HL-60 (cell line): ENCODE data around the gene INSIG1.

Experiments
- DNase-seq, 2 experiments: peaks; one replicate each; pipeline ENCODE4 v3.0.0-alpha.2; 2010 to 2020; ENCODE audit warnings: low read depth in 1 of 2, low spot score in 1 of 2
- H3K27ac ChIP-seq: fragments of 250-450 bp; sonication (Bioruptor Pico); replicated peaks from 2 replicates; pipeline ENCODE4 v1.5.1; 2020; ENCODE audit warnings: mild to moderate bottlenecking, moderate library complexity
- H3K27me3 ChIP-seq: fragments of 250-450 bp; sonication (Bioruptor Pico); 2 replicates; pipeline ENCODE4 v1.5.1; 2021; ENCODE audit warnings: mild to moderate bottlenecking, moderate library complexity; ENCODE audit not compliant: insufficient read depth, poor library complexity, severe bottlenecking
- H3K4me3 ChIP-seq: replicated peaks from 2 replicates; pipeline ENCODE4 v1.5.1; 2011; ENCODE audit warnings: mild to moderate bottlenecking, control low read depth, low read length; ENCODE audit not compliant: insufficient read depth
- CTCF ChIP-seq: IDR thresholded peaks from one replicate; pipeline ENCODE4 v1.5.1; 2011; ENCODE audit warnings: low read length, control low read depth, inconsistent platforms; ENCODE audit not compliant: insufficient read depth
- GABPA ChIP-seq: IDR thresholded peaks from 2 replicates; pipeline ENCODE4 v1.6.1; 2012; ENCODE audit warnings: low read depth
- POLR2AphosphoS5 ChIP-seq: IDR thresholded peaks from 2 replicates; pipeline ENCODE4 v1.6.1; 2012; ENCODE audit warnings: low read depth
- SPI1 ChIP-seq: IDR thresholded peaks from 2 replicates; pipeline ENCODE4 v1.6.1; 2012; ENCODE audit warnings: low read depth, mild to moderate bottlenecking, borderline replicate concordance
- TF ChIP-seq, protein P1 (sequence below): IDR thresholded peaks from 2 replicates; pipeline ENCODE4 v1.6.1; 2012; ENCODE audit warnings: low read depth; ENCODE audit not compliant: insufficient replicate concordance

Gene INSIG1

DNA sequence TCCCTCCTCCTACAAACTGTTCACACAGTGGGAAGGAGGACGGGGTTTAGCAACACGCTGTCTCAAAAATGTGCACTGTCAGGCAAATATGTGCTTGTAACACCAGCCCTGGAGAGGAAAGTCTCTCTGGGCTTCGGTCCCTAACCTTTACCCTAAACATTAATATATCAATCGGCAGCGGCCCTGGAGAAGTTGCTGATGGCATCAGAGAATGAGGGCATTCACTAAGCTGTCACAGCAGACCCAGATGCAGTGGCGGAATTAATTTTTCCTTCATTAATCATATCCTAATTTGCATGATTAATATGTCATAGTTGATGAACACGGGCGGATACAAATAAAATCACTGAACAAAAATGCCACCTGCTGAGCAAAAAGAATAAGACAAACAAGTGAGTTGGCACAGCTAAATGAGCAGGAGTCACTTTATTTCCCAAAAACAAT, 45.2 kb upstream of the INSIG1 start:
- DNase-seq = no peak
- H3K27me3 ChIP-seq = peaks cover 6% of the 10 kb centered on the region
- TF ChIP-seq GABPA (no peak), POLR2AphosphoS5 (no peak)
- no peak overlapping the region for H3K4me3 ChIP-seq
- H3K27ac ChIP-seq = no peak overlapping the region

- H3K27ac ChIP-seq = no peak overlapping the region
- H3K27me3 ChIP-seq = peaks cover 6% of the 10 kb centered on the region
- no peak overlapping the region for H3K4me3 ChIP-seq
- no peak for DNase-seq
- TF ChIP-seq SPI1 (no peak), POLR2AphosphoS5 (no peak), CTCF (no peak), GABPA (no peak)
- TF ChIP-seq, protein P1, sequence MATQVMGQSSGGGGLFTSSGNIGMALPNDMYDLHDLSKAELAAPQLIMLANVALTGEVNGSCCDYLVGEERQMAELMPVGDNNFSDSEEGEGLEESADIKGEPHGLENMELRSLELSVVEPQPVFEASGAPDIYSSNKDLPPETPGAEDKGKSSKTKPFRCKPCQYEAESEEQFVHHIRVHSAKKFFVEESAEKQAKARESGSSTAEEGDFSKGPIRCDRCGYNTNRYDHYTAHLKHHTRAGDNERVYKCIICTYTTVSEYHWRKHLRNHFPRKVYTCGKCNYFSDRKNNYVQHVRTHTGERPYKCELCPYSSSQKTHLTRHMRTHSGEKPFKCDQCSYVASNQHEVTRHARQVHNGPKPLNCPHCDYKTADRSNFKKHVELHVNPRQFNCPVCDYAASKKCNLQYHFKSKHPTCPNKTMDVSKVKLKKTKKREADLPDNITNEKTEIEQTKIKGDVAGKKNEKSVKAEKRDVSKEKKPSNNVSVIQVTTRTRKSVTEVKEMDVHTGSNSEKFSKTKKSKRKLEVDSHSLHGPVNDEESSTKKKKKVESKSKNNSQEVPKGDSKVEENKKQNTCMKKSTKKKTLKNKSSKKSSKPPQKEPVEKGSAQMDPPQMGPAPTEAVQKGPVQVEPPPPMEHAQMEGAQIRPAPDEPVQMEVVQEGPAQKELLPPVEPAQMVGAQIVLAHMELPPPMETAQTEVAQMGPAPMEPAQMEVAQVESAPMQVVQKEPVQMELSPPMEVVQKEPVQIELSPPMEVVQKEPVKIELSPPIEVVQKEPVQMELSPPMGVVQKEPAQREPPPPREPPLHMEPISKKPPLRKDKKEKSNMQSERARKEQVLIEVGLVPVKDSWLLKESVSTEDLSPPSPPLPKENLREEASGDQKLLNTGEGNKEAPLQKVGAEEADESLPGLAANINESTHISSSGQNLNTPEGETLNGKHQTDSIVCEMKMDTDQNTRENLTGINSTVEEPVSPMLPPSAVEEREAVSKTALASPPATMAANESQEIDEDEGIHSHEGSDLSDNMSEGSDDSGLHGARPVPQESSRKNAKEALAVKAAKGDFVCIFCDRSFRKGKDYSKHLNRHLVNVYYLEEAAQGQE = no peak
Observed at GRCh38 chr7:155252892-155253501, 44.7 kb upstream of the INSIG1 start.

DNA sequence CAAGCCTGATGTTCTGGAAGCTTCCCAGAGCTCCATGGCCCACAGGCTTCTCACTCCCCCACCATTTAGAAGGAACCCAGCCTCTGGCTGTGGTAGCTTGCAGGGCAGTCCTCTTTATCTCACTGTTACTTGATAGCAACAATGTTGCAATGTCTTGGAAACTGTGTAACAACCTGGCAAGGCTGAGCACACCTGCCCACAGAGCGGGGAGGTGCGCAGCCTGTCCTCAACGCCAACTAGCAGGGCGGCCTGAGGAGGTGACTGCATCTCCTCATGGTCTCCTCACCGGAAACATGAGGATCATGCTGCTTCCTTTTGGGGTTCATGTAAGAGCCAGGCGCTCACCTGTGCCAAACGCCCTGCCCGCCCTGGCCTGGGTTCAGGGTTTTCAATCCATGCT, 43.7 kb upstream of the INSIG1 start:
- no peak overlapping the region for H3K4me3 ChIP-seq
- H3K27me3 ChIP-seq = peaks cover 6% of the 10 kb centered on the region
- DNase-seq = no peak
- H3K27ac ChIP-seq = no peak overlapping the region
- no peak for TF ChIP-seq CTCF
- no peak for TF ChIP-seq GABPA
- no peak for TF ChIP-seq POLR2AphosphoS5
- TF ChIP-seq SPI1 = no peak
- TF ChIP-seq, protein P1 = no peak

GRCh38 chr7:155255071-155255470, 42.6 kb upstream of the INSIG1 start:
- Histone ChIP-seq H3K27me3 (peaks cover 6% of the 10 kb centered on the region), H3K27ac (no peak overlapping the region)
- DNase-seq = no peak

More at GRCh38 chr7:155255071-155255470, 42.6 kb upstream of the INSIG1 start:
- H3K4me3 ChIP-seq = no peak overlapping the region
- TF ChIP-seq SPI1 = no peak
- no peak for TF ChIP-seq GABPA
- TF ChIP-seq, protein P1 = no peak
- no peak for TF ChIP-seq CTCF
- TF ChIP-seq POLR2AphosphoS5 = no peak
